ENCODE results near the gene UGCG.

- TF ChIP-seq CTCF (IDR thresholded peaks at IDR 0.05 in 2 of 3, conservative IDR thresholded peaks at IDR 0.05 in 1 of 3; ENCODE audit: borderline replicate concordance in 1 of 3, insufficient read depth in 1 of 3, low read depth in 2 of 3, low read length in 2 of 3) (no peak), EZH2 (IDR thresholded peaks at IDR 0.05) (no peak), CEBPB (IDR thresholded peaks at IDR 0.05; ENCODE audit: low read depth) (no peak), POLR2A (IDR thresholded peaks at IDR 0.05; ENCODE audit: borderline replicate concordance, extremely low read depth, insufficient read depth, insufficient read length) (no peak), REST (IDR thresholded peaks at IDR 0.05; ENCODE audit: low read depth) (no peak), MAX (IDR thresholded peaks at IDR 0.05) (no peak), ATF3 (IDR thresholded peaks at IDR 0.05) (no peak), SP1 (IDR thresholded peaks at IDR 0.05; ENCODE audit: low read depth) (no peak), POLR2AphosphoS5 (IDR thresholded peaks at IDR 0.05; ENCODE audit: low read depth, low read length) (no peak), YY1 (IDR thresholded peaks at IDR 0.05; ENCODE audit: extremely low read depth, insufficient replicate concordance, low read depth, low read length) (no peak)
Measured at GRCh38 chr9:111871499-111871855, 25.1 kb upstream of the UGCG start.
